T-helper 9 cell (primary cell): Measurements from ENCODE around the gene GPC3.
"Not testable (repeated sequence)": the region's sequence is repeated elsewhere in the genome, so short reads cannot be mapped to it uniquely, and the experiment has no call there.

Experiments used
- DNase-seq: peaks from one replicate; pipeline ENCODE4 v3.0.0-alpha.2; 2020

The GPC3 gene

GRCh38 chrX:133994576-133994975, 9.2 kb upstream of the GPC3 start:
- no peak for DNase-seq

GRCh38 chrX:133992882-133993281, 7.5 kb upstream of the GPC3 start:
- no peak for DNase-seq

GRCh38 chrX:133991814-133992213, 6.4 kb upstream of the GPC3 start:
- DNase-seq, result no peak

- not testable (repeated sequence) for DNase-seq
Observed at GRCh38 chrX:133991057-133991456, 5.7 kb upstream of the GPC3 start.

GRCh38 chrX:133989993-133990392, 4.6 kb upstream of the GPC3 start:
- DNase-seq, result no peak

- no peak for DNase-seq
Observed at GRCh38 chrX:133989490-133989889, 4.1 kb upstream of the GPC3 start.

- DNase-seq, result no peak
Observed at GRCh38 chrX:133988010-133988409, 2.6 kb upstream of the GPC3 start.

GRCh38 chrX:133987188-133987587, 1.8 kb upstream of the GPC3 start:
- DNase-seq, result no peak

GRCh38 chrX:133985967-133986683, 731 bp upstream of the GPC3 start:
- no peak for DNase-seq

GRCh38 chrX:133984857-133985163, 584 bp downstream of the GPC3 start:
- DNase-seq, result no peak

GRCh38 chrX:133983974-133984845, 1.2 kb downstream of the GPC3 start:
- no peak for DNase-seq

GRCh38 chrX:133983256-133983973, 2.0 kb downstream of the GPC3 start:
- no peak for DNase-seq

GRCh38 chrX:133981924-133982323, 3.5 kb downstream of the GPC3 start:
- DNase-seq, result no peak

- no peak for DNase-seq
Observed at GRCh38 chrX:133980832-133981588, 4.4 kb downstream of the GPC3 start.

- no peak for DNase-seq
Observed at GRCh38 chrX:133980406-133980805, 5.0 kb downstream of the GPC3 start.

GRCh38 chrX:133979641-133980230, 5.7 kb downstream of the GPC3 start:
- DNase-seq, result no peak

- DNase-seq, result no peak
Observed at GRCh38 chrX:133973704-133974103, 11.7 kb downstream of the GPC3 start.

GRCh38 chrX:133972916-133973315, 12.5 kb downstream of the GPC3 start:
- no peak for DNase-seq

- no peak for DNase-seq
Observed at GRCh38 chrX:133971586-133971985, 13.8 kb downstream of the GPC3 start.

- DNase-seq, result no peak
Observed at GRCh38 chrX:133970076-133970475, 15.3 kb downstream of the GPC3 start.

- no peak for DNase-seq
Observed at GRCh38 chrX:133969191-133969590, 16.2 kb downstream of the GPC3 start.

GRCh38 chrX:133968109-133968508, 17.3 kb downstream of the GPC3 start:
- DNase-seq, result no peak

GRCh38 chrX:133966199-133966598, 19.2 kb downstream of the GPC3 start:
- no peak for DNase-seq
